GM18873 (cell line): ENCODE measurements around the gene OR7G2.

Experiments used
- ATAC-seq: cut with Tn5 transposase; IDR thresholded peaks from one replicate; pipeline ENCODE4 v1.9.1; 2021; ENCODE audit warnings: mild to moderate bottlenecking, moderate library complexity, moderate number of reproducible peaks; ENCODE audit not compliant: unreplicated experiment, low FRiP score

The OR7G2 gene

GRCh38 chr19:9107375-9107774 is at the start of gene OR7G2:
Gene OR7G2, minus strand, starts transcription at chr19:9107475. Its CDS starts 4,232 bp downstream, at chr19:9103243.
- ATAC-seq, result no peak

DNA sequence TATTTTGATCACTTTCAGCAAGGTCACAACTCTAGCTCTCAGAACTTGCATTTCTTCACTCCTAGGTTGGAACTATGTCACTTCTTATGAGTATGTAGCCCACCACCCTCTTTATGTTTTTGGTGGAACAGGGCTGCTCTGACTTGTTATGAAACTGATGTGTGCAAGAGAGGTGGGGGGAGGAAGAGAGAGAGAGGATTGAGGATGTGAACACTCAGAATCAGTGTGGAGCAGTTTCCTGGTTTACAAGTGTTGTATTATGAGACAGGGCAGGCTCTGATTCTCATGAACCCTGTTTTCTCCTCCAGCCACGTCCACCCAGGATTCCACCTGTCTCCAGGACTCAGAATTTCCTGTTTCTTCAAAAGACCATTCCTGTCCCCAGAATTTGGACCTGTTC is 49.0 kb upstream of the OR7G2 start:
- ATAC-seq, result no peak

DNA sequence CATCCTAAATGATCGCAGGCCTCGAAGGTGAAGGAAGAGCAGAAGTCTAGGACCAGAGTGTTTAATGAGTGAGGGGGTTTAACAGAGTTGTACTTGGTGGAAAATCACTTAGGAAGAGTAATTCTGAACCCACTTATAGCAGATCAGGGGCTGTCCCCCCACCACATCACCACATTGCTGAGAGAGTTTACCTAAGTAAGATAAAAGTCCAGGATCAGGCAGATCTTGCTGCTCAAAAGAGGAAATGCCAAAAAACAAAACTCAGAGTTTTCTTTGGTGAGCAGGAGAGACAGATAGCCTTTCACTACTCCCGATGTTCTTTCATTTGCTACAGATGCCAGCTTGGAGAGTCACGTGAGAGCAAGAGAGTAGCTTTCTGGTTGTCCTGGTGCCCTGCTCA is 48.3 kb upstream of the OR7G2 start:
- ATAC-seq, result no peak

DNA sequence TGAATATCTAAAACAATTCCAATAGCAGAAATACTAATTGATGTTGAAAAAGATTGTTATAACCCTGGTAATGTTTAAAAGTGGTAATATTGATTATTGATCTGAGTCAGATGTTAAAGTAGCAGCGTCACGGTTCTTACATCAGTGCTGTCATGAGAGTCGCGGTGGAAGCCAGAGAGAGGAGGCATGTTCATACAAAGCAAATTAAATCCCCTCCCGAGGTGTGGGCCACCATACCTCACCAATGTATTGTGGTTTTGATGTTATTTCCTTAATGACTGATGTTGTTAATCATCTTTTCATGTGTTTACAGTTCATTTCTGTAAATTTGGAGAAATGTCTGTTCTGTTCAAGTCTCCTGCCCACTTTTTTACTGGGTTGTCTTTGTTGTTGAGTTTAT is 44.1 kb upstream of the OR7G2 start:
- no peak for ATAC-seq

DNA sequence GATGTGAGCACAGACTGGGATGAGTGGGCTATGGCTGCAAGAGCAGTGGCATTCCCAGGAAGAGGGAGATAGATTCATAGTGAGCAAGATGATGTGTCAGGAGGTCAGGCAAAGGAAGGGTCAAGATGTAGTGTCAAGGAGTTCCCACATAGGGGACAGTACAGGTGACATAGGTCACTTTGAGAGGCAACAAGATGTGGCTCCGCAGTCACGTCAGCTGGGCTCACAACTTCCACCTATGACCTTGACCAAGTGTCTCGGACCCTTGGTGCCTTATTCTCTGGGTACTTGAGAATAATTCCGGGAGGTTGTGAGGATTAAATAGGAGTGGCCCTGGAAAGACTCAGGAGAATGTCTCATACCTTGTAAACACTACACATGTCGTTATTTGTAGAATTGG is 43.4 kb upstream of the OR7G2 start:
- ATAC-seq, result no peak

- ATAC-seq, result no peak
These were observed 42.7 kb upstream of the OR7G2 start for GRCh38 chr19:9149997-9150396.

DNA sequence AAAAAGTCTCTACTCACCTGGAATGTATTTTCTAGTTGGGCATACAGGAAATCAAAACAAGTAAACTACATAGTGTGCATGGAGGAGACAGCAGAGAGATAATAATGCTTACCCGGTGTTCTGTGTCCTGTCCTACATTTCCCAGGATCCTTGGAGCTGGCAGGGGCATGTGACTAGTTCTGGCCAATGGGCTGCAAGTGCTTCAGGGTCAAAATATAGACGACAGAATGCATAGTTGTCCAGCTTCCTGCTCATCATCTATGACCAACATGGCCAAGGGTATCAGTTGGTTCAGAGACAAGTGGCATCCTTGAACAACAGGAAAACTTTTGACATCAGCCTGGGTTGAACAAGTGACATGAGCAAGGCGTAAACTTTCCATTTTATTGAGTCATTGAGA is 41.4 kb upstream of the OR7G2 start:
- no peak for ATAC-seq

DNA sequence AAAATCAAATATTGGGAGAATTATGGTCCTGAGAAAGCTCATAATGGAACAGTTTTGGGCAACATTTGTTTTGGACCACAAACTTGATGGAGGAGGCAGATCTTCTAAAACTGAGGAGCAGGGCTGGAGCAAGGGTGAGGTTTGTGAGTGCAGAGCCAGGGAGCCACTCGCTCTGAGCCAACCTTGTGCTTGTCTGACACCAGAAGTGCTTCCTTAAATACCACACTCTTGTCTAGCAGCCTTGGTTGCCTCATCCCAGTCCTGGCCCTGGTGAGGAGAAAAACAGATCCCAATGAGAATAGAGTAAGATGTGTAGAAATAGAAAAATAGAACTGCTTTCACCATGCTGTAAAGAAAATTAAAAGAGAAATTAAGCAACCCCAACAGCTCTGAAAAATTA is 39.6 kb upstream of the OR7G2 start:
- no peak for ATAC-seq

DNA sequence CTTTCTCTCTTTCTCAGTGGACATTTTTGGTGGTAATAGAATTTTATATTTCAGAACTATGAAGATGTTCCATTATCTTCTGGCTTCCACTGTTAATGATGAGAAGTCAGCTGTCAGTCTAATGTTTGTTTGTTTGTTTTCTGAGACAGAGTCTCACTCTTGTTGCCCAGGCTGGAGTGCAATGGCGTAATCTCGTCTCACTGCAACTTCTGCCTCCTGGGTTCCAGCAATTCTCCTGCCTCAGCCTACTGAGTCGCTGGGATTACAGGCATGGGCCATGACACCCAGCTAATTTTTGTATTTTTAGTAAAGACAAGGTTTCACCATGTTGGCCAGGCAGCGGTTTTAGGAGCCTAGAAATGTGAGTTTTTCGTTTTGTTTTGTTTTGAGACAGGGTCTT is 37.6 kb upstream of the OR7G2 start:
- ATAC-seq, result no peak

DNA sequence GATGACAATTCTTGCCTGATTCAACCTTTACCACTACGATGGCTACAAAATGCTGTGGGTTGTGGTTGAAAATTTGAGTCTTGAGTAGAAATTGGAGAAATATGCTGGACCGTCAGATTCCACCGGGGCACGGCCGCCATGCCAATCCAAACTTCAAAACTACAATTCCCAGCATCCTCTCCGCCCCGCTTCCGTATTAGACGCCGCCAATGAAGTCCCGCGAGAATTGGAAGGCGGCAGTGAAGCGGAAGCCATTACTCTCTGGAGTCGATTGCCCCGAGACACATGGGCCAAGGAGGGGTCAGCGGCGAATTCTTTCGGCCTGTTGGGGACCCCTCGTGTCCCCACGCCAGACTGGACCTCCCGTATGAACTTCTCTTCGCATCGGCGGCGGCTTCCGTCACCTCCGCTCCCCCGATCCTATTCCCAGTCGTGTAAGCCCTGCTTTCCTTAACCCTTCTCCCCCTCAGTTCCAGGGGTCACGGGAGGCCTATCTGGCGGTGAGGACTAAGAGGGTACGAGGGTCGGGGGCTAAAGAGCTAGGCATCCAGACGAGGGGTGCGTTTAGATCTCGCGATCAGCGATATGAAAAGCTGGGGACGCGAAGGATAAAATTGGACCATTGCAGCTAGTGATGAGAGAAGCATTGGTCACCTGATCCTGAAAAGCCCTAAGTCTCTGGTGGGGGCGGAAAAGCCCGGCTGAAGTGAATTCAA is 33.0 kb upstream of the OR7G2 start, which contains the start of gene ZNF317:
Gene ZNF317, plus strand, starts transcription at position 239 of the 716 bp plus-strand sequence. CDS start 15,620 bp downstream, outside the sequence.
- ATAC-seq, result peak; percentile 92

- ATAC-seq, result no peak
These were observed 32.4 kb upstream of the OR7G2 start for GRCh38 chr19:9139609-9140158.

GRCh38 chr19:9132422-9132821 is 25.1 kb upstream of the OR7G2 start:
- no peak for ATAC-seq

GRCh38 chr19:9130965-9131364 is 23.7 kb upstream of the OR7G2 start:
- ATAC-seq, result no peak

DNA sequence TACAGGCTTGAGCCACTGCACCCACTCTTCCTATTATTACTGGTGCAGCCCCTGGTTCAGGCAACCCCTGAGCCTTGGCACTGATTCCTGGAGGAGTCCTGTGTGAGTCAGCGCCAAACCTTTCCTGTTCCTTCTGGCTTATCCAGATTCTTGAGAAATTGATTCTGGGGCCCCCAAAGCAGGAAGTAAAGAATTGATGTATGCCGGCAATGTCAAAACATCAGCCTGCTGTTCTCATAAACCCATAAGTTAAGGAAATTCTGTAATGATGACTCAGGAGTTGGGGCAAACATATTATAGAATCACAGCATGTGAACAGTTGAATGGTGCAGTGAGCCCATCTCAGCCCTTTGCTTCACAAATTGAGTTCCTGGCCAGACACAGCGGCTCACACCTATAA is 20.9 kb upstream of the OR7G2 start:
- ATAC-seq, result no peak

- ATAC-seq, result no peak
These were observed 19.7 kb upstream of the OR7G2 start, which contains the start of gene OR7G3 for GRCh38 chr19:9126900-9127405. Gene OR7G3, minus strand, starts transcription at chr19:9126950. Its CDS starts 0 bp downstream, at chr19:9126950.

DNA sequence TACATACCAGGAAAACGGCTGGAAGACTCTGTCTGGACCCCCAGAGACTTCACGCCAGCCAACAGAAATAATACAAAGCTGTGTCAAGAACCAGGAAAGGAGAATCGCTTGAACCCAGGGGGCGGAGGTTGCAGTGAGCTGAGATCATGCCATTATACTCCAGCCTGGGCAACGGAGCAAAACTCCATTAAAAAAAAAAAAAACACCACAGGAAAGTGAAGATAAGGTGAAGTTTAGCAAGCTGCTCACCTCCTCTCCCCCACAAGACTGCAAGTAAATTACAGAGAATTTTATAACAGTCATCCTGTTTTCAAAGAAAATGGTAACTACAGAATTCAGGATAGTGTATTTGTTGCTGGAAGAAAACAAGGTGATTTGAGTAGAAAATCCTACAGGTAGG is 9.3 kb upstream of the OR7G2 start:
- ATAC-seq, result no peak

DNA sequence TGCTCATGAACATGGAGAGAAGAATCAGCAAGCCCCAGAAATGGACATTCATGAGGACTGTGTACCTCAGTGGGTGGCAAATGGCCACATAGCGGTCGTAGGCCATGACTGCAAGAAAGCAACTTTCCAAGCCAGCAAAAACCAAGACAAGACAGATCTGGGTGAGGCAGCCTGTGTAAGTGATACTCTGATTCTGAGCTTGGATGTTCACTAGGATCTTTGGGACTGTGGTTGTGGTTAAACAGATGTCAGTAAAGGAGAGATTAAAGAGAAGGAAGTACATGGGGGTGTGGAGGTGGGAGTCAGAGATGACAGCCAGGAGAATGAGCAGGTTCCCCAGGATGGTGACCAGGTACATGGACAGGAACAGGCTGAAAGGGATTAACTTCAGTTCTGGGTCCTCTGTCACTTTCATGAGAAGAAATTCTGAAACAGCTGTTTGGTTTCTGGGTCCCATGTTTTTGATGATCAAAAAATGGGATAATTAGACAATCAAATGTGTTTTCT is 8.1 kb upstream of the OR7G2 start, which contains the start of gene OR7G1:
Gene OR7G1, minus strand, starts transcription at position 457 of the 507 bp plus-strand sequence. Its CDS starts 0 bp downstream, at position 457.
- ATAC-seq, result no peak

DNA sequence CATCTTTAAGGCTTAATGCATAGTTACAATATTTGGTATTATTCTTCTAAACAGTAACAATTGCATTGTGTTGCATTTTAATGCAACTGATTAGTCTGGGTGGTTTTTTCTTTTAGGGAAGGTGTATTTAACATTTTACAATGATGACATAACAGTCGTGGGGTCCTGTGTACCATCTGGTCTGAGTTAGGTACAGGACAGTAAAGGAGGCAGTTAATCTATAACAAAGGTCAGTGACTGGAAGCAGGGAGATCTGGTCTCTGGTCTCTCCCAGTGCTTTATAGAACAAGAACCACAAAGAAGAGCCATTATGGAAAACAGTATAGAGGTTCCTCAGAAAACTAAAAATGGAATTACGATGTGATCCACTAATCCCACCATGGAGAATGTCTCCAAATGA is 2.7 kb upstream of the OR7G2 start:
- no peak for ATAC-seq

DNA sequence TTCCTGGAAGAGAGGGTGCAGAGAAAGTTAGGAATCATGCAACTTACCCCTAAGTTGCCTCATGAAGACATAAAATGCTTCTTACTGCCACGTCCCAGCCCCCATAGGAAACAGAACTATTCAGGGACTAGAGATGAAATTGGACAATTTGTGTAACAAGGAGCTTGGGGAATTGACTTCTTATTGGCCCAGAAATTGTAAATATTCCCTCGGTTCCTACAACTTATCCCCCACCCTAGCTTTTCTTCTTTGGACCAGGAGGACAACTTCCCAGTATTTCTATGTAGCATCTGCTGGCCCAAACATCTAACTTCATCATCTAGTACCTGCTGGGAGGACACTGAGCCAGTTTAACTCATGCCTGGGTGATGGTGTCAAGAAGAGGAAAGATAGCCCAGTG is 20.5 kb downstream of the OR7G2 start, which contains the start of gene OR1M1:
Gene OR1M1, plus strand, starts transcription at position 301 of the 400 bp plus-strand sequence. CDS start 6,184 bp downstream, outside the sequence.
- ATAC-seq, result no peak

DNA sequence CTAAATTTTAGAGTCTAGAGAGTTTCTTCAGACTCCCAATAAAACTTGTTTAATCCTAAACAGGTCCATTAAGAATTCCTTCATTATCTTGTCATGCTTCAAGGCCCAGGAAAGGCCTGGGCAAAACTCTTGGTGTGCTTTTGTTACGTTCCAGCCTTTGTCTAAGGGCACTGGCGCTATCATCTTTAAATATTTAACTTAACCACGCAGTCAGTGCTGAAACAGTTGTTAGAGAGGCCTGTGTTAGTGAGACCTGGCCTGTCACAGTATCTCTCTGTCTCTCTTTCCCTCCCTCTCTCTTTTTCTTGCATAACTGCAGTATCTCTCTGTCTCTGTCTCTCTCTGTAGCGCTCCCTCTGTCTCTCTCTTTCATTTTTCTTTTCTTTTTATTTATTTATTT is 28.6 kb downstream of the OR7G2 start:
- ATAC-seq, result no peak

- ATAC-seq, result no peak
These were observed 30.4 kb downstream of the OR7G2 start for GRCh38 chr19:9076901-9077300.
